ENCODE measurements around the gene ANKRD53.

ANKRD53 gene, protein sequence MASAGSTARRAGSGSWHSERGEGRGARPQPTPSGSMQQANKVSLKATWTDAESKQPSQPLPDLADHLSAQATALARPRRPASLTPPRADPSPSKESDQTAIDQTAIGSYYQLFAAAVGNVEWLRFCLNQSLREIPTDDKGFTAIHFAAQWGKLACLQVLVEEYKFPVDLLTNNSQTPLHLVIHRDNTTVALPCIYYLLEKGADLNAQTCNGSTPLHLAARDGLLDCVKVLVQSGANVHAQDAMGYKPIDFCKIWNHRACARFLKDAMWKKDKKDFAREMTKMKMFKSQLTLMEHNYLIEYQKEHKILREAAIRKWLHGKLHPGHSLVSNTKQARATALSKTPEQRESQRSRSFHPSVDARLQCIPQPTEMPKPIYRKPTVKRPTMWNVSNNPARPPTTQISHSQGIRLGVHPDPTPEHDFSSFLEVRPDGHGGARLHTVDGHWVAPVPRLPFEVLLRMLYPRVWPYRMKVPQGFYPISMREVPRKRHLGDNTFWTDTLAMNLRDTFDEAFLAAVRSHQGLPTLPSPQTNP

GRCh38 chr2:70978341-70979179, at the start of gene ANKRD53:
Gene ANKRD53, plus strand, starts transcription at chr2:70978630. Its CDS starts 16 bp downstream, at chr2:70978646.
- Histone ChIP-seq H4K20me1 (ENCODE audit: insufficient read depth, low read length) (no peaks in the 10 kb centered on the region), H3K9ac (ENCODE audit: low read length) (peak within 1 kb of the TSS; percentile 45; the same call in 1 of the 2 replicates), H3K4me1 (ENCODE audit: low read length) (0 out of 2 replicates have a peak, but pooled peaks cover 6% of the 10 kb centered on the region), H2AFZ (ENCODE audit: low read length) (peak within 1 kb of the TSS; percentile 43), H3K36me3 (replicated peaks; ENCODE audit: insufficient read depth, low read length) (no peaks in the 10 kb centered on the region), H3K9me2 (replicated peaks; ENCODE audit: insufficient read depth, low read length) (no peaks in the 10 kb centered on the region), H3K4me2 (ENCODE audit: low read depth, low read length) (peak within 1 kb of the TSS; percentile 76), H3K79me2 (ENCODE audit: low read length) (no peaks in the 10 kb centered on the region), H3F3A (ENCODE audit: insufficient read depth, low read length) (peaks cover 9% of the 10 kb centered on the region; the same call in 1 of the 2 replicates), H3K27me3 (replicated peaks; ENCODE audit: insufficient read depth, low read length) (peaks cover 16% of the 10 kb centered on the region), H3K4me3 (ENCODE audit: low read length) (peak within 1 kb of the TSS; percentile 61), H3K27ac (ENCODE audit: low read length) (peak within 1 kb of the TSS; percentile 61; the same call in 1 of the 2 replicates), H3K9me3 (replicated peaks; ENCODE audit: insufficient read depth, low read length) (no peaks in the 10 kb centered on the region)
- TF ChIP-seq, protein P1, sequence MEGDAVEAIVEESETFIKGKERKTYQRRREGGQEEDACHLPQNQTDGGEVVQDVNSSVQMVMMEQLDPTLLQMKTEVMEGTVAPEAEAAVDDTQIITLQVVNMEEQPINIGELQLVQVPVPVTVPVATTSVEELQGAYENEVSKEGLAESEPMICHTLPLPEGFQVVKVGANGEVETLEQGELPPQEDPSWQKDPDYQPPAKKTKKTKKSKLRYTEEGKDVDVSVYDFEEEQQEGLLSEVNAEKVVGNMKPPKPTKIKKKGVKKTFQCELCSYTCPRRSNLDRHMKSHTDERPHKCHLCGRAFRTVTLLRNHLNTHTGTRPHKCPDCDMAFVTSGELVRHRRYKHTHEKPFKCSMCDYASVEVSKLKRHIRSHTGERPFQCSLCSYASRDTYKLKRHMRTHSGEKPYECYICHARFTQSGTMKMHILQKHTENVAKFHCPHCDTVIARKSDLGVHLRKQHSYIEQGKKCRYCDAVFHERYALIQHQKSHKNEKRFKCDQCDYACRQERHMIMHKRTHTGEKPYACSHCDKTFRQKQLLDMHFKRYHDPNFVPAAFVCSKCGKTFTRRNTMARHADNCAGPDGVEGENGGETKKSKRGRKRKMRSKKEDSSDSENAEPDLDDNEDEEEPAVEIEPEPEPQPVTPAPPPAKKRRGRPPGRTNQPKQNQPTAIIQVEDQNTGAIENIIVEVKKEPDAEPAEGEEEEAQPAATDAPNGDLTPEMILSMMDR (IDR thresholded peaks at IDR 0.05; ENCODE audit: low read length), result no peak
- TF ChIP-seq EZH2 (optimal IDR thresholded peaks at IDR 0.05; ENCODE audit: low read depth, low read length) (no peak), EZH2phosphoT487 (IDR thresholded peaks at IDR 0.05; ENCODE audit: low read length) (no peak)
- DNase-seq, result peak; percentile 23

- DNase-seq, result no peak
- Histone ChIP-seq H2AFZ (ENCODE audit: low read length) (no peak overlapping the region), H3F3A (ENCODE audit: insufficient read depth, low read length) (no peaks in the 10 kb centered on the region), H4K20me1 (ENCODE audit: insufficient read depth, low read length) (no peaks in the 10 kb centered on the region), H3K36me3 (replicated peaks; ENCODE audit: insufficient read depth, low read length) (no peaks in the 10 kb centered on the region), H3K4me1 (ENCODE audit: low read length) (no peaks in the 10 kb centered on the region), H3K27ac (ENCODE audit: low read length) (no peak overlapping the region), H3K9me3 (replicated peaks; ENCODE audit: insufficient read depth, low read length) (no peaks in the 10 kb centered on the region), H3K79me2 (ENCODE audit: low read length) (no peaks in the 10 kb centered on the region), H3K9ac (ENCODE audit: low read length) (no peak overlapping the region), H3K4me3 (ENCODE audit: low read length) (no peak overlapping the region), H3K4me2 (ENCODE audit: low read depth, low read length) (no peak overlapping the region), H3K27me3 (replicated peaks; ENCODE audit: insufficient read depth, low read length) (no peaks in the 10 kb centered on the region; the same call in 1 of the 2 replicates), H3K9me2 (replicated peaks; ENCODE audit: insufficient read depth, low read length) (no peaks in the 10 kb centered on the region)
- TF ChIP-seq, protein P1 (IDR thresholded peaks at IDR 0.05; ENCODE audit: low read length), result no peak
- TF ChIP-seq EZH2 (optimal IDR thresholded peaks at IDR 0.05; ENCODE audit: low read depth, low read length) (no peak), EZH2phosphoT487 (IDR thresholded peaks at IDR 0.05; ENCODE audit: low read length) (no peak)
Observed at GRCh38 chr2:70930371-70931329, 47.8 kb upstream of the ANKRD53 start.

Data from MM.1S (cell line).